HG02938 (cell line): Measurements from ENCODE around the gene ADAMTSL4.
A peak's percentile ranks its signal among the peaks of the same experiment; 100 is the strongest.

ENCODE experiments used
- ATAC-seq: cut with Tn5 transposase; IDR thresholded peaks from one replicate; pipeline ENCODE4 v1.9.1; 2021; ENCODE audit warnings: mild to moderate bottlenecking, moderate library complexity; ENCODE audit not compliant: unreplicated experiment

Gene ADAMTSL4

DNA sequence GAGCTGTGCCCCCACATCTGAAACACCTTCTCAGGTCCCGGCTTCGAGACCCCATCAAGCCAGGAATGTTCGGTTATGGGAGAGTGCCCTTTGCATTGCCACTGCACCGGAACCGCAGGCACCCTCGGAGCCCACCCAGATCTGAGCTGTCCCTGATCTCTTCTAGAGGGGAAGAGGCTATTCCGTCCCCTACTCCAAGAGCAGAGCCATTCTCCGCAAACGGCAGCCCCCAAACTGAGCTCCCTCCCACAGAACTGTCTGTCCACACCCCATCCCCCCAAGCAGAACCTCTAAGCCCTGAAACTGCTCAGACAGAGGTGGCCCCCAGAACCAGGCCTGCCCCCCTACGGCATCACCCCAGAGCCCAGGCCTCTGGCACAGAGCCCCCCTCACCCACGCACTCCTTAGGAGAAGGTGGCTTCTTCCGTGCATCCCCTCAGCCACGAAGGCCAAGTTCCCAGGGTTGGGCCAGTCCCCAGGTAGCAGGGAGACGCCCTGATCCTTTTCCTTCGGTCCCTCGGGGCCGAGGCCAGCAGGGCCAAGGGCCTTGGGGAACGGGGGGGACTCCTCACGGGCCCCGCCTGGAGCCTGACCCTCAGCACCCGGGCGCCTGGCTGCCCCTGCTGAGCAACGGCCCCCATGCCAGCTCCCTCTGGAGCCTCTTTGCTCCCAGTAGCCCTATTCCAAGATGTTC lies 4.3 kb downstream of the ADAMTSL4 start:
- ATAC-seq, result no peak

DNA sequence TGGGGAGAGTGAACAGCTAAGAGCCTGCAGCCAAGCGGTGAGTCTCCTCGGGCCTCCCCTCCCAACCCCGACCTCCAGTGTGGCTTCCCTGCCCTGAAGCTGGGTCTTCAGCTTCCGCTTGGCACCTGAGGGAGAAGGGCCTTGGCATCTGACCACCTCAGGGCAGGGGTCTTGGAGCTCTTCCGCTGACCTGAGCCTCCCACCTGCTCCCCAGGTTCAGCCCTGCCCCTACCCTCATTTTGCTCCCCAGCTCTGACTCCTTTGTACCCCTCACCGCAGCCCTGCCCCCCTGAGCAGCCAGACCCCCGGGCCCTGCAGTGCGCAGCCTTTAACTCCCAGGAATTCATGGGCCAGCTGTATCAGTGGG lies 4.9 kb downstream of the ADAMTSL4 start:
- no peak for ATAC-seq

DNA sequence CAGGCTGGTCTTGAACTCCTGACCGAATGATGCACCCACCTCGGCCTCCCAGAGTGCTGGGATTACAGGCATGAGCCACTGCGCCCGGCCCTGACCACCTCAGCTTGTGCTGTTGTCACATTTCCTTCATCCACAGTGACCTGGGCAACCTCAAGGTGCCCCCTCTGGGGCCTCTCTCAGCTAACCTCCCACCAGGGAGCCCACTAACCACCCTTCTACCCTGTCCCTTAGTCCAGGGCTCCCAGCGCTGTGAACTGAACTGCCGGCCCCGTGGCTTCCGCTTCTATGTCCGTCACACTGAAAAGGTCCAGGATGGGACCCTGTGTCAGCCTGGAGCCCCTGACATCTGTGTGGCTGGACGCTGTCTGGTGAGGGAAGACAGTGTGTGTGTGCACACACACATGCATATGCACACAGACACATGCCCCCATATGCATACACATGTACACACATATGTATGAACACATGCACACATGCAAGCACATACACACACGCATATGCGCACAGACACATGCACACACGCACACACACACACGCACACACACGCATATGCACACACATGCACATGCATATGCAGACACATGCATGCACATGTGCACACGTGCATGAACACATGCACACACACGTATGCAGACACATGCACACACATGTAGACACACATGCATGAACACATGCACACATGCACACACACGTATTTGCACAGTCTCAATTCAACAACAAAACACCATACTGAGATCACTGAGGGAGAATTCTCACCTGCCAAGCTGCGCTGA lies 6.2 kb downstream of the ADAMTSL4 start:
- no peak for ATAC-seq

DNA sequence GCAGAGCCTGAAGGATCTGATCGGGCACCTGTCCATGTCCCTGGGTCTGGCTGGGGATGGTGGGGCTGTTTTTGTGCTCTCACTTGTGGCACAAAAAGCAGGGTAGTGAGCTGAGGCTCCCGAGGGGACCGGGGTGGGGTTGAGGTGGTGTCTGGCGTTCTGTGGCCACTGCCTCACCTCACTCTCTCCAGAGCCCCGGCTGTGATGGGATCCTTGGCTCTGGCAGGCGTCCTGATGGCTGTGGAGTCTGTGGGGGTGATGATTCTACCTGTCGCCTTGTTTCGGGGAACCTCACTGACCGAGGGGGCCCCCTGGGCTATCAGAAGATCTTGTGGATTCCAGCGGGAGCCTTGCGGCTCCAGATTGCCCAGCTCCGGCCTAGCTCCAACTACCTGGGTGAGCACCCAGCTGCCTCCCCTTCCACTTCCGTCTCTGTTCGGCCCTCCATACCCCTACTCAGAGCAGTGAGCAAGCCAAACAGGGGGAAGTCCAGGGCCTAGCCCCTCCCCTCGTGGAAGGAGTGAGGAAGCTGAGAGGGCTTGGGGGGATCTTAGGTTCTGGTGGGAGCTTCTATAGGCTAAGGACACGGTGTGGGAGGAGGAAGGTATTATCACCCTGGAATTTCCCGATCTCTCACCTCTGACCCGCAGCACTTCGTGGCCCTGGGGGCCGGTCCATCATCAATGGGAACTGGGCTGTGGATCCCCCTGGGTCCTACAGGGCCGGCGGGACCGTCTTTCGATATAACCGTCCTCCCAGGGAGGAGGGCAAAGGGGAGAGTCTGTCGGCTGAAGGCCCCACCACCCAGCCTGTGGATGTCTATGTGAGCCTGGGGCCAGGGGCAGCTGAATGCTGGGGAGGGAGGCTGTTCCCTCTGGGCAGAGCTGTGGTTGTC lies 7.0 kb downstream of the ADAMTSL4 start:
- ATAC-seq, result no peak

DNA sequence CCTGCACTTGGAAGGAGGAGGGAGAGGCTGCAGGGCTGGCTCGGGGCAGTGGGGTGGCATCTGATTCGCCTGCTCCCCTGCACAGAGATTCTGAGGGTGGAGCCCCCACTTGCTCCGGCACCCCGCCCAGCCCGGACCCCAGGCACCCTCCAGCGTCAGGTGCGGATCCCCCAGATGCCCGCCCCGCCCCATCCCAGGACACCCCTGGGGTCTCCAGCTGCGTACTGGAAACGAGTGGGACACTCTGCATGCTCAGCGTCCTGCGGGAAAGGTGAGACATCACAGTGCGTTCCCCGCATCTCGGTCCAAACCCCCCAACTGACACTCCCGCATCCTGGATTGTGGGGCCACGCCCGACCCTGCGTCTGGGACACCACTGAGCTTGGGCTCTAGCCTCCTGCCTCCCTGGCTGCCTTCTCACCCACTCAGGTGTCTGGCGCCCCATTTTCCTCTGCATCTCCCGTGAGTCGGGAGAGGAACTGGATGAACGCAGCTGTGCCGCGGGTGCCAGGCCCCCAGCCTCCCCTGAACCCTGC lies 7.9 kb downstream of the ADAMTSL4 start:
- ATAC-seq, result no peak

GRCh38 chr1:150557813-150558212 lies 8.6 kb downstream of the ADAMTSL4 start:
- no peak for ATAC-seq

DNA sequence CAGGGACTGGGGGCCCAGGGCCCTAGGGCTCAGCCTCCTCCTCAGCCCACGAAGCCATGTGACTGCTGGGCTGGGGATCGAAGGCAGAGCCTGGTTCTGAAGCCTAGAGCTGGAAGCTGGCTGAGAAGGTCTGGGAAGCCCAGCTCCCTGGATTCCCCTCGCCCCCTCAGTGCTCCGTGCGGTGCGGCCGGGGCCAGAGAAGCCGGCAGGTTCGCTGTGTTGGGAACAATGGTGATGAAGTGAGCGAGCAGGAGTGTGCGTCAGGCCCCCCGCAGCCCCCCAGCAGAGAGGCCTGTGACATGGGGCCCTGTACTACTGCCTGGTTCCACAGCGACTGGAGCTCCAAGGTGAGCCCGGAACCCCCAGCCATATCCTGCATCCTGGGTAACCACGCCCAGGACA lies 9.1 kb downstream of the ADAMTSL4 start:
- ATAC-seq, result no peak

GRCh38 chr1:150558761-150559655 lies 9.8 kb downstream of the ADAMTSL4 start:
- ATAC-seq, result no peak

DNA sequence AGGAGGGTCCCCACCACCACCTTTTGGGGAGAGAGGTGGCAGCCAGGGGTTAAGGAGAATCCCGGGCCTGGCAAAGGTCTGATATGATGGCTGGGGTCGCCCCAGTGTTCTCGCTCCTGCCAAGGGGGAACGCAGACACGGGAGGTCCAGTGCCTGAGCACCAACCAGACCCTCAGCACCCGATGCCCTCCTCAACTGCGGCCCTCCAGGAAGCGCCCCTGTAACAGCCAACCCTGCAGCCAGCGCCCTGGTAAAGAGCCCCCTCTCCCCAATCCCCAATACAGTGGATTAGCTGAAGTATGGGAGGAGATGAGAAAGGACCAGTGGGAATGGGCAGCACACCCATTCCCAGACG lies 10.4 kb downstream of the ADAMTSL4 start:
- no peak for ATAC-seq

DNA sequence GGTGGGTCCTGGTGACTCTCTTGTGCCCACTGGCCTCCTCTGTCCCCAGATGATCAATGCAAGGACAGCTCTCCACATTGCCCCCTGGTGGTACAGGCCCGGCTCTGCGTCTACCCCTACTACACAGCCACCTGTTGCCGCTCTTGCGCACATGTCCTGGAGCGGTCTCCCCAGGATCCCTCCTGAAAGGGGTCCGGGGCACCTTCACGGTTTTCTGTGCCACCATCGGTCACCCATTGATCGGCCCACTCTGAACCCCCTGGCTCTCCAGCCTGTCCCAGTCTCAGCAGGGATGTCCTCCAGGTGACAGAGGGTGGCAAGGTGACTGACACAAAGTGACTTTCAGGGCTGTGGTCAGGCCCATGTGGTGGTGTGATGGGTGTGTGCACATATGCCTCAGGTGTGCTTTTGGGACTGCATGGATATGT lies 10.8 kb downstream of the ADAMTSL4 start:
- no peak for ATAC-seq

GRCh38 chr1:150560576-150561253 lies 11.5 kb downstream of the ADAMTSL4 start:
- ATAC-seq, result no peak

DNA sequence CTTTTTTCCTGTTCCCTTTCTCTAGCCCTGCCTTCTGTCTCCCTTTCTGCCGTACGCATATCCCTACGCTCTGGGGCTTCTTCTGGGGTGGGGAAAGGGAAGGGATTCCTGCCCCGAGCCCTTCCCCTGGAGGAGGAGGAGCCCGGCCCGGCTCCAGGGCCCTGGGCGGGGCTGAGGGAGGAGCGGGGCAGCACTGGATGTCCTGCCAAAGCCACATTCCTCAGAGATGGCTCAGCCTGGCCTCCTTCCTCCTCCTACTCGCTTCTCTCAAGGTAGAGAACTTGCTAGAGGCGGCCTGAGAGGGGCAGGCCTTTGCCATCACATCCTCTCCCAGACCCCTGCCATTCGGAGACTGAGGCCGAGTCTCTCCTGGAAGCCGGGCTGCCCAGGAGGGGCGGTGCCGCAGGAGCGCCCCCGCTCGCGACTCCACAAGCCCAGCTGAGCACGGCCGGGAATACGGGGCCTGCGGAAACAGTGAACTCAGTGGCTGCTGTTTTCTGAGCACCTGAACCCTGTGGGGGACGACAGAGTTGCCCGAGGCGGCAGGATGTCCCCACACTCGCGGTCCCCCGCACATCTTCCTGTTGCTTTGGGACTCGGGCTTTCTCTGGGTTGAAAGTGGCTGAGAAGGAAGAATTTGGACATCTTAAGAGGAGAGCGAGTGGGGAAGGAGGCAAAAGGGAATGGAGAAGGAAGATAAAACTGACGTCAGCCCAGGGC lies 12.2 kb downstream of the ADAMTSL4 start:
- ATAC-seq, result no peak

DNA sequence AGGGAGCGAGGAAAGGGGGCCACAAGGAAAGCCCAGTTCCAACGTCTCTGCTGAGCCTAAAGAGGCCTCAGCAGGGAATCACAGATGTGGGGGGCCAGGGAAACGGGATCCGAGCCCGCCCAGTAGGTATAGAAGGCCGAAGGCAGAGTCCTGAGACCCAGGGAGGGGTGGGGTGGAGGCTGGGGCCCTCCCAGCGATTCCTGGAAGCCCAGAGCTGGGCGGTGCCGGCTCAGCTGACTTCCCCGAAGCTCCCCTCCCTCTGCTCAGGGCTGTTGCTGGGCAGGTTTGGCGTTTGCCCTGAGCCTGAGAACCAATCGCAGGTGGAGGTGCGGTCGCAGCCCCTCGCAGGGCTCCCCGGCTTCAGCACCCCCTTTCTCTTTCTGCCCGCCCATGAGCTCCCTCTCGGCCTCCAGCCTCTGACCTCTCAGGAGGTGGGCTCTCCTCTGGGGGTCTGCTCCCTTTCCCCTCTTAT lies 12.8 kb downstream of the ADAMTSL4 start:
- peak; percentile 24 for ATAC-seq

DNA sequence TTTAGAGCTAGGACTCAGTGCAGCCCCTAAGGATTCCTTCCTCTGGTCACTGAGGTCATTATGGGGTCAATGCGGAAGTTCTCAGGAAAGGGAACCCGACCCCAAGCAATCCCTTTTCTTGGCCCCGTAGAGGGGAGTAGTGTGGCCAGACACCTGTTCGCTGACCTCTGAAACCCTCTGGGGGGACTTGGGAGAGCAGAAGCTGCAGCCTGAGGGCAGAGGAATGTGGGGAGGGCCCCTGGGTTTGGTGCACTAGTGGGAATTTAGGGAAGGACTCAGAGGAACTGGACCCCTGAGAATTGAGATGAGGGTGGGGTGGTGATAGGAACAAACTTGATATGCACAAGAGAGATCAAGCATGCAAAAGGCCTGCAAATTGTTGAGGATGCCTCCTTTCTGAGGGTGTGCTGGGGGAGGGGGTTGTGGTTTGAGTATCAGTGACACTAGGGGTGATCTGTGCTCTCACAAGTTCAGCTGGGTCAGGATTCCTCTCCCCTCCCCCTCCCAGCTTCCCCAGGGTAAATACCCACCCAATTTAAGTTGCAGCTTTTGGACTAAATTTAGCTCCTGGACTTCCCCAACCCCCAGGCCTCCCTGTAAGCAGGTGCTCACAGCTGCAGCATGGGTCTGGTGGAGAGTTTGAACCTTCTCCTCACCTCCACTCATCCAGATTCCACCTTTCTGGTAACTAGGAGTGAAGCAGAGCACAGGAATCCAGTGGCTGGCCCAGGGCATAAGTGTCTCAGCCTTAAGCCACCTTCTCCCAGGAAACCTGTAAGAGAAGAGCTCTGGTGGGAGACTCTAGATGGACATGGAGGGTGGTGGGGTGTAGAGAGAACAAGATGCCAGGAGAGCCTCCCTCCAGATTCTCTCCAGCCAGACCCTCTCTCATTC lies 13.5 kb downstream of the ADAMTSL4 start:
- peak; percentile 26 for ATAC-seq

GRCh38 chr1:150563340-150564038 lies 14.3 kb downstream of the ADAMTSL4 start:
- no peak for ATAC-seq

GRCh38 chr1:150564051-150564991 lies 15.1 kb downstream of the ADAMTSL4 start:
- ATAC-seq, result no peak
